ENCODE measurements around the gene OSBPL2.

GRCh38 chr20:62319346-62319909 lies 81.1 kb downstream of the OSBPL2 start:
- TF ChIP-seq REST (IDR thresholded peaks at IDR 0.05; ENCODE audit: insufficient read depth in 1 of 2, low read depth in 2 of 2, low read length in 1 of 2) = no peak
- TF ChIP-seq CTCF (IDR thresholded peaks at IDR 0.05) = no peak
- no peak for TF ChIP-seq POLR2AphosphoS5 (IDR thresholded peaks at IDR 0.05; ENCODE audit: low read depth, low read length)
